PC-9 (cell line): Measurements from ENCODE around the gene NAV3.

Experiments
- CTCF ChIP-seq: fragments of 200-600 bp; sonication (generic); conservative IDR thresholded peaks from 2 replicates; pipeline ENCODE4 v1.6.1; 2017; ENCODE audit warnings: mixed run types, antibody characterized with exemption, mild to moderate bottlenecking, moderate library complexity
- EZH2 ChIP-seq: fragments of 200-600 bp; sonication (generic); IDR thresholded peaks from 2 replicates; pipeline ENCODE4 v1.8.0; 2017; ENCODE audit warnings: antibody characterized with exemption, low read depth

- TF ChIP-seq CTCF (no peak), EZH2 (no peak)
Measured at GRCh38 chr12:78087363-78087675, 256.6 kb downstream of the NAV3 start.
